Activated CD8-positive, alpha-beta T cell treated with anti-CD3 and anti-CD28 coated beads for 36 hours (primary cell): ENCODE measurements around the gene HECA. TPM values are rescaled to one million over a fixed set of nuclear protein-coding genes. Genes with fewer than 3 reads are reported as not detected.
A peak's percentile ranks its signal among the peaks of the same experiment; 100 is the strongest.
"Not testable (repeated sequence)": the region's sequence is repeated elsewhere in the genome, so short reads cannot be mapped to it uniquely, and the experiment has no call there.

ENCODE experiments used
- ATAC-seq: fragments of 200-7000 bp; cut with Tn5 transposase; one replicate; pipeline ENCODE4 v1.10.0; 2021; ENCODE audit warnings: mild to moderate bottlenecking, moderate library complexity
- CTCF ChIA-PET: fragments of 350-600 bp; sonication (Branson Sonifier 250); formaldehyde crosslinking; loops from one replicate; lab custom pipeline; 2021; ENCODE audit warnings: antibody characterized with exemption; lab: Charles Lee
- POLR2A ChIA-PET: fragments of 350-600 bp; sonication (Branson Sonifier 250); formaldehyde crosslinking; loops from one replicate; lab custom pipeline; 2021; ENCODE audit warnings: antibody characterized with exemption; lab: Charles Lee
- DNase-seq: peaks from one replicate; pipeline ENCODE4 v3.0.0-alpha.2; 2020
- H3K27ac Mint-ChIP-seq: one replicate; pipeline ENCODE4 v1.8.0; 2021; ENCODE audit warnings: mild to moderate bottlenecking, mixed read lengths
- H3K27me3 Mint-ChIP-seq: one replicate; pipeline ENCODE4 v1.8.0; 2021; ENCODE audit warnings: mixed read lengths
- H3K36me3 Mint-ChIP-seq: one replicate; pipeline ENCODE4 v1.8.0; 2021; ENCODE audit warnings: low read depth, mixed read lengths
- H3K4me1 Mint-ChIP-seq: one replicate; pipeline ENCODE4 v1.8.0; 2021; ENCODE audit warnings: low read depth, mixed read lengths
- H3K4me3 Mint-ChIP-seq: one replicate; pipeline ENCODE4 v1.8.0; 2021; ENCODE audit warnings: mild to moderate bottlenecking, moderate library complexity, mixed read lengths
- H3K9me3 Mint-ChIP-seq: one replicate; pipeline ENCODE4 v1.8.0; 2021; ENCODE audit warnings: mixed read lengths
- intact Hi-C: fragments of 100-400 bp; cut with micrococcal nuclease; formaldehyde crosslinking; loops from one replicate; pipeline ENCODE4 v1.10.0; 2022
- total RNA-seq, 2 experiments: library from RNA; stranded (reverse); gene quantifications; one replicate each; pipeline ENCODE4 v1.2.3, GENCODE V29; 2021
- TF ChIP-seq, protein P1 (sequence below): fragments of 200-600 bp; IDR thresholded peaks from one replicate; pipeline ENCODE4 v1.8.0; 2022; ENCODE audit warnings: antibody characterized with exemption, mild to moderate bottlenecking

Gene HECA
- total RNA-seq, 2 experiments from 2014 or later, result 45.4 to 47.1 TPM

DNA sequence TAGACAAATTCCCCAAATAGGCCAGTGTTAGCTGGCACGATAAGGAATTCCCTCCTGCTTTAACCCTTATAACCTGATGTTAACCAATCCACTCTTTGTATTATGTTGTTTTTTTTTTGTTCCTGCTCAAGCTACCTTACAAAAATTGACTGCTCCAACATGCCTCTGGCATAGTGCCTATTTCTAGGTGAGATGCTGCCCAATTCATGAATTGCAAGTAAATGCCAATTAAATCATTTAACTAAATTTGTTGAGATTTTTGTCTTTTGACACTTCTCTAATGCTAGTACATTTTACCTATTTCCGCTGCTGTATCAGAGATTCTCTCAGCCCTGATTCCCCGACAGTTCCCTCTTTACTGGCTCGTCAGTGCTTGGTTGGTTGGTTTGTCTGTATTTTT, 66.5 kb downstream of the HECA start:
- Mint-ChIP-seq H3K4me1 (no peaks in the 10 kb centered on the region), H3K27me3 (no peaks in the 10 kb centered on the region), H3K4me3 (no peak overlapping the region), H3K27ac (no peak overlapping the region), H3K9me3 (peaks cover 8% of the 10 kb centered on the region), H3K36me3 (peaks cover 4% of the 10 kb centered on the region)
- ATAC-seq, result no peak
- intact Hi-C loops, result no loop called here
- DNase-seq, result no peak
- TF ChIP-seq, protein P1, sequence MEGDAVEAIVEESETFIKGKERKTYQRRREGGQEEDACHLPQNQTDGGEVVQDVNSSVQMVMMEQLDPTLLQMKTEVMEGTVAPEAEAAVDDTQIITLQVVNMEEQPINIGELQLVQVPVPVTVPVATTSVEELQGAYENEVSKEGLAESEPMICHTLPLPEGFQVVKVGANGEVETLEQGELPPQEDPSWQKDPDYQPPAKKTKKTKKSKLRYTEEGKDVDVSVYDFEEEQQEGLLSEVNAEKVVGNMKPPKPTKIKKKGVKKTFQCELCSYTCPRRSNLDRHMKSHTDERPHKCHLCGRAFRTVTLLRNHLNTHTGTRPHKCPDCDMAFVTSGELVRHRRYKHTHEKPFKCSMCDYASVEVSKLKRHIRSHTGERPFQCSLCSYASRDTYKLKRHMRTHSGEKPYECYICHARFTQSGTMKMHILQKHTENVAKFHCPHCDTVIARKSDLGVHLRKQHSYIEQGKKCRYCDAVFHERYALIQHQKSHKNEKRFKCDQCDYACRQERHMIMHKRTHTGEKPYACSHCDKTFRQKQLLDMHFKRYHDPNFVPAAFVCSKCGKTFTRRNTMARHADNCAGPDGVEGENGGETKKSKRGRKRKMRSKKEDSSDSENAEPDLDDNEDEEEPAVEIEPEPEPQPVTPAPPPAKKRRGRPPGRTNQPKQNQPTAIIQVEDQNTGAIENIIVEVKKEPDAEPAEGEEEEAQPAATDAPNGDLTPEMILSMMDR, result no peak
- ChIA-PET POLR2A (no interaction called here), CTCF (interaction anchor here (0.9 to 3.2 kb wide), 3 partner anchors 18 to 84 kb away, joined by 3 to 12 read pairs (median 6); no protein-coding TSS in a partner anchor)

DNA sequence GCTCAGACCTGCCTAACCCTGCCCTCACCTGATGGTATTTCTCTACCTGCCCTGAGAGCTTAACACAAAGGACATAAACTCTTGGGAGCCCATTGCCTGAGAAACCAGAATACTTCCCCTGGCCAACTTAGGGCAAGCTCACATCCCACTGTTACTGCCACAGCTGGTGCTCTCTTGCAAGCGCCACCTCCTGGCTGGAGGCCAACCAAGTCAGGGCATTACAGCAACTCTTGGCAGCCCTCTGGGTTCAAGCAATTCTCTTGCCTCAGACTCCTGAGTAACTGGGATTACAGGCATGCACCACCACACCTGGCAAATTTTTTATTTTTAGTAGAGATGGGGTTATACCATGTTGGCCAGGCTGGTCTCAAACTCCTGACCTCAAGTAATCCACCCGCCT, 70.1 kb downstream of the HECA start:
- intact Hi-C loops, result no loop called here
- TF ChIP-seq, protein P1, result no peak
- ATAC-seq, result no peak
- H3K4me3 Mint-ChIP-seq, result no peak overlapping the region
- H3K9me3 Mint-ChIP-seq, result peaks cover 37% of the 10 kb centered on the region
- no peaks in the 10 kb centered on the region for H3K27me3 Mint-ChIP-seq
- H3K27ac Mint-ChIP-seq, result no peak overlapping the region
- CTCF ChIA-PET, result interaction anchor here (0.7 to 1.4 kb wide), 3 partner anchors 14 to 165 kb away, joined by 3 to 5 read pairs (median 4); no protein-coding TSS in a partner anchor
- no peaks in the 10 kb centered on the region for H3K4me1 Mint-ChIP-seq
- no peak for DNase-seq
- POLR2A ChIA-PET, result no interaction called here
- H3K36me3 Mint-ChIP-seq, result peaks cover 21% of the 10 kb centered on the region

DNA sequence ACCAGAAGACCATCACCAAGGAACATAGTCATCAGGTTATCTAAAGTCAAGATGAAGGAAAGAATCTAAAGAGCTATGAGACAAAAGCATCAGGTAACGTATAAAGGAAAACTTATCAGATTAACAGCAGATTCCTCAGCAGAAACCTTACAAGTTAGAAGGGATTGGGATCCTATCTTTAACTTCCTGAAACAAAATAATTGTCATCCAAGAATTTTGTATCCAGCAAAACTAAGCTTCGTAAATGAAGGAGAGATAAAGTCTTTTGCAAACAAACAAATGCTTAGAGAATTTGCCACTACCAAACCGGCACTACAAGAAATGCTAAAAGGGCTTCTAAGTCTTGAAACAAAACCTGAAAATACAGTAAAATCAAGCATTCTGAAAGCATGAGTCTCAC, 71.0 kb downstream of the HECA start:
- H3K27me3 Mint-ChIP-seq, result no peaks in the 10 kb centered on the region
- intact Hi-C loops, result no loop called here
- DNase-seq (no peak), ATAC-seq (no peak)
- H3K4me1 Mint-ChIP-seq, result peaks cover 6% of the 10 kb centered on the region
- peaks cover 44% of the 10 kb centered on the region for H3K9me3 Mint-ChIP-seq
- no peak overlapping the region for H3K4me3 Mint-ChIP-seq
- ChIA-PET CTCF (interaction anchor here (1.1 kb wide), 1 partner anchor 14 kb away, joined by 3 read pairs; no protein-coding TSS in a partner anchor), POLR2A (no interaction called here)
- no peak overlapping the region for H3K27ac Mint-ChIP-seq
- TF ChIP-seq, protein P1, result no peak
- peaks cover 24% of the 10 kb centered on the region for H3K36me3 Mint-ChIP-seq

DNA sequence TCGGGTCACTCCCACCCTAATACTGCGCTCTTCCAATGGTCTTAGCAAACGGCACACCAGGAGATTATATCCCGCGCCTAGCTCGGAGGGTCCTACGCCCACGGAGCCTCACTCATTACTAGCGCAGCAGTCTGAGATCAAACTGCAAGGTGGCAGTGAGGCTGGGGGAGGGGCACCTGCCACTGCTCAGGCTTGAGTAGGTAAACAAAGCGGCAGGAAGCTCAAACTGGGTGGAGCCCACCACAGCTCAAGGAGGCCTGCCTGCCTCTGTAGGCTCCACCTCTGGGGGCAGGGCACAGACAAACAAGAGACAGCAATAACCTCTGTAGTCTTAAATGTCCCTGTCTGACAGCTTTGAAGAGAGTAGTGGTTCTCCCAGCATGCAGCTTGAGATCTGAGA, 75.9 kb downstream of the HECA start:
- ATAC-seq, H3K27ac Mint-ChIP-seq, intact Hi-C loops, DNase-seq, H3K4me1 Mint-ChIP-seq, H3K27me3 Mint-ChIP-seq, H3K4me3 Mint-ChIP-seq, POLR2A ChIA-PET, CTCF ChIA-PET: not testable (repeated sequence)
- H3K9me3 Mint-ChIP-seq, result peaks cover 45% of the 10 kb centered on the region
- peaks cover 22% of the 10 kb centered on the region for H3K36me3 Mint-ChIP-seq

DNA sequence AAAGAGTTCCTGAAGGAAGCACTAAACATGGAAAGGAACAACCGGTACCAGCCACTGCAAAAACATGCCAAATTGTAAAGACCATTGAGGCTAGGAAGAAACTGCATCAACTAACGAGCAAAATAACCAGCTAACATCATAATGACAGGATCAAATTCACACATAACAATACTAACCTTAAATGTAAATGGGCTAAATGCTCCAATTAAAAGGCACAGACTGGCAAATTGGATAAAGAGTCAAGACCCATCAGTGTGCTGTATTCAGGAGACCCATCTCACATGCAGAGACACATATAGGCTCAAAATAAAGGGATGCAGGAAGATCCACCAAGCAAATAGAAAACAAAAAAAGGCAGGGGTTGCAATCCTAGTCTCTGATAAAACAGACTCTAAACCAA, 77.6 kb downstream of the HECA start:
- H3K4me3 Mint-ChIP-seq, H3K27ac Mint-ChIP-seq, intact Hi-C loops: not testable (repeated sequence)

DNA sequence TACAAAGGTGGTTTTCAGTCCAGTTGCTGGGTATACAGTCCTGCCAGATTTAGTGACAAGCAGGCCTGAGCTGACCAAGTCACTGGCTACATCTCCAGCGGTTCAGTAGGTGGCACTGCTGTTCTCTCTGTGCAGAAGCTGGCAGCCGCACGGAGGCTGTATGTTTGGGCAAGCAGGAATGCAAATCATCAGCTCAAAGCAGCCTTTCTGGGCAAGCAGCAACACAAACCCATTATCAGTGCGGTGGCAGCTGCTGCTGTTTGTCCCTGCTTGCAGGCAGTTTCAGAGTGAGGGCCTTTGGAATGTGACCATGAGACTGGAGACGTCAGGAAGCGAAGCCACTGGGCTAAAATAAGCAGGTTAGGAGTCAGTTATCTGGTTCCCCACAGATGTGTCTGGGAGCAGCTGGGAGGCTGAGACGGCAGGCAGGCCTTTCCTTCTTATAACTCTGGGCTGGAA, 84.4 kb downstream of the HECA start:
- TF ChIP-seq, protein P1, result peak; percentile 87
- intact Hi-C loops, result loop anchor here (1.0 kb wide), 1 partner anchor 145 kb away; no protein-coding TSS in a partner anchor
- Mint-ChIP-seq H3K4me1 (peaks cover 11% of the 10 kb centered on the region), H3K27ac (peak overlapping the region; percentile 72), H3K27me3 (no peaks in the 10 kb centered on the region), H3K4me3 (peak overlapping the region; percentile 22), H3K36me3 (no peaks in the 10 kb centered on the region), H3K9me3 (no peaks in the 10 kb centered on the region)
- ATAC-seq (peak; percentile 100), DNase-seq (peak; percentile 85)
- ChIA-PET CTCF (interaction anchor here (0.5 to 7.3 kb wide), 64 partner anchors 11 to 414 kb away, joined by 3 to 169 read pairs (median 4); partner anchors contain the start of genes CITED2, REPS1 and TXLNB), POLR2A (interaction anchor here (0.7 to 1.1 kb wide), 3 partner anchors 10 to 150 kb away, joined by 3 to 4 read pairs (median 3); no protein-coding TSS in a partner anchor)

More for the DNA sequence above, 77.6 kb downstream of the HECA start:
- H3K36me3 Mint-ChIP-seq, result peaks cover 16% of the 10 kb centered on the region
- DNase-seq, H3K4me1 Mint-ChIP-seq, CTCF ChIA-PET, POLR2A ChIA-PET, H3K27me3 Mint-ChIP-seq, ATAC-seq: not testable (repeated sequence)
- peaks cover 32% of the 10 kb centered on the region for H3K9me3 Mint-ChIP-seq
